Stimulated activated CD8-positive, alpha-beta memory T cell treated with anti-CD3 and anti-CD28 coated beads, Interleukin-12 subunit alpha, Interleukin-12 subunit beta, amount 100 ng/mL, for 4 hours (primary cell): ENCODE results near the gene GBX1.

ENCODE experiments used
- DNase-seq: peaks from one replicate; pipeline ENCODE4 v3.0.0-alpha.2; 2020; ENCODE audit warnings: low read depth

GBX1 gene

GRCh38 chr7:151139791-151140190 lies 27.7 kb downstream of the GBX1 start:
- DNase-seq: no peak

GRCh38 chr7:151139071-151139790 lies 28.3 kb downstream of the GBX1 start:
- DNase-seq: no peak

DNA sequence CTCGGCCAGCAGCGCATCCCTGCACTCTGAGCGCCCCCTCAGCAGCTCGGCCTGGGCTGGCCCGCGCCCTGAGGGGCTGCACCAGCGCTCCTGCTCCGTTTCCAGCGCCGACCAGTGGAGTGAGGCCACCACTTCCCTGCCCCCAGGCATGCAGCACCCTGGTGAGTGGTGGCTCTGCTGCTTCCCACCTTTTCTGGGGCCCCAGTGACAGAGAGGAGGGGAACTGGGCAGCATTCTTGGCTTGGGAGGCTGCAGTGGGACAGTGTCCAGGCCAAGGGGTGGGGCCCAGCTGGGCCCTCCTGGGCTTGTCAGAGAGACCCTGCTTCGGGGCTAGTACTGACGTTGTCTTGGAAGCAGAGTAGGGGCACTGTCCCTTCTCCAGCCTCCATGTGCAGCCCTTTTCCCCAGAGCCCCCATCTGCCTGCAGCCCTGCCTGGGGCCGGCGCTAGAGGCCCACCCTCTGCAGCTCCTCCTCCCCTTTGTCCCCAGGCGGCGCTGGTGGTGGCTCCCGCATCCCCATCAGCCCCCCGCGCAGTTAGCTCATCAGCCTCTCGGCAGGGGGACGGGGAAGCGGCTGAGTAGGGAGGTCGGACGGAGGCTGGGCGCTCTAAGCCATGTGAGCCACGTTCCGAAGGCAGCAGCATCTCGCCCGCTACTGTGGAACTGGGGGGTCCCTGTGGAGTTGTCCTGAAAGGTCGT lies 29.2 kb downstream of the GBX1 start:
- no peak for DNase-seq

DNA sequence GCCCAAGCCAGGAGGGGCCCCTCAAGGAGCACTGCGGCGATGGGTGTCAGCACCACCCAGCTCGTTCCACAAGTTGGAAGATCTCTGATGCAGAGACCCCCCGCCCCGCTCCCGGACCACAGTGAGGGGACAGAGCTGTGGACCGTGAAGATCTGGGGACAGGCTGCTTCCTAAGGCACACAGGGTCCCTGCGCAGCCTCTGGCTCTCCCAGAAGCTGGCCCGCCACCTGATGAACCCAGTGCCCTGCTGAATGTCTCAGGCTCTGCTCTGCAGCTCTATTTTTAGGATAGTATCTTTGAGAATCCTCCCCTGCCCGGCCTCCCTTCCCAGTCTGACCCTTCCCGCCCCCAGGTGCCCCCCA lies 29.7 kb downstream of the GBX1 start:
- no peak for DNase-seq

DNA sequence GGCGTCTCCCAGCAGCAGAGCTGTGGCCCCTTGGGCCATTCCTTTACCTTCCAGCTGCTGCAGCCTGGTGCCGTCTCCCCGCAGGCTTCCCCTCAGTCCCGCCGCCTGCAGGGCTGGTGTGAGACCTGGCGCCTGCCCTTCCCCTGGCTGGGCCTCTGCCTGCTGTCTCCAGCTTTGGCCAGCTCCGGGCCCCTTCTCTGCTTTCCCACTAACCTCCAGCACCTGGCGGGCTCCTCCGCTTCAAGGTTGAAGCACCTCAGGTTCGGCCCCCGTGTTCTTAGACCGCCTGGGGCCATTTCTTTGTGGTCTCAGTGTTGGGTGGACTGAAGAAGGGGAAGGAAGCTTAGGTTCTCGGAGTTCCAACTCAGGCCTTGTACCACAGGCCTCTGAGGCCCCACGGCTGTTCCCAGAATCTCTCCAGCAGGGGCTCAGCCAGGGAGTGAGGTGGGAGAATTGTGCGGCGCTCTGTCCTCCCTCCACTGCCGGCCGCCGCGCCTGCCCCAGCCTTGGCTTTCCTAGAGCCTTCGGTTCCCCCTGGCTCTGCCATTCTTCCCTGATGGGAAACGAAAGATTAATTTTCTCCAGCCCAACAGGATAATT lies 30.3 kb downstream of the GBX1 start:
- DNase-seq: no peak

DNA sequence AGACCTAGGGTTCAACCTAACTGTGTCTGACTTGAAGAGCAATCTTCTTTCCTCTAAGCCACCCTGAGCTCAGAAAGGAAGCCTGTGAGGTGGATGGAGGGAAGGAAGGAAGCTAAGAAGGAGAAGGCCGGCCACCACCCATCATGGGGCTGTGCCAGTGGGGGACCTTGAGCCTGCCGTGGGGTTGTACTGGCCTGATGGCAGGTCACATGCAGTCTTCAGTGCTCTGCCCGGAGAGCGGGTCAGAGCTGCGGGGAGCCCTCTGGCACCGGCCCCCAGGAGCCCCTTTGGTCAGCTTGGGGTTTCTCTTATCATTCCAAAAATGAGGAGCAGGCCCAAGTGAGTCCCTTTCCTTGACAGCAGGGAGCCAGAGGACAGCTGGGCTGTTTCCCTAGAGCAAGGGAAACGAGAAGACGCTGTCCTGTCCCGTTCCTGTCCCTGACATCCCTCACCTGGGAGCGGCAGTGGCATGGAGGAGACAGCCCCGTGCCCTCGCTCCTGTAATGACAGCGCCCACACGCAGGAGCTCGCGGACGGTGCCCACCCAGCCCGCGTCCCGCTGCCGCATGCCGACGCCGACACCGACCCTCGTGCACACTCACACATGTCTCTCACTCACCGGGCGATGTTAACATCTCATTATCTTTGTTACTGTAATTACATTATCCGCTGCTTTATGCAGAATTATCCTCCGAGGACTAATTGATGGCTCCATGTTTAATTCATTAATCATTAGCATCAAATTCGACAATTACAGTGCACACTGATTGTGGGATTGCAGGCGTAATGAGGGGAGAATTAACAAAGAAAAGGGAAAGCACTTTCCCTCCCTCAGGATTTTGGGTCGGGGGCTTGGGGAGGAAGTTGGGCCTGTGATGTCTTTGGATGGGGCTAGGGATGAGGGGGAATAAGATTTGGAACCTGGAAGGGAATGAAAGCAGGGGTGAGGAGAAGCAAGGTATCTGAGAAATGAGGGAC lies 31.3 kb downstream of the GBX1 start:
- no peak for DNase-seq

DNA sequence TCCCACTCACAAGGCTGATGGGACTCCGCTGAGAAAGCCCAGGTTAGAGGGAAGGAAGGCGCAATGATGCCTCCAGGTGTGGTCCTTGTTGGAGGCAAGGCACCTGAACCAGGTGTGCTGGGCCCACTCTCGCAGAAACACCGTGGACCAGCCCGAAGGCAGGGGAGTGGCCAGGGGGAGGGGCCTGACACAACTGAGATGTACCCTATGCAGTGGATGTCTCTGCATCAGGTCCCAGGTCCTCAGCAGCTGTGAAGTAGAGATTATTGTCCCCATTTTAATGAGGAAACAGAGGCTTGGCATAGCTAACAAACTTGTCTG lies 32.0 kb downstream of the GBX1 start:
- DNase-seq: no peak

DNA sequence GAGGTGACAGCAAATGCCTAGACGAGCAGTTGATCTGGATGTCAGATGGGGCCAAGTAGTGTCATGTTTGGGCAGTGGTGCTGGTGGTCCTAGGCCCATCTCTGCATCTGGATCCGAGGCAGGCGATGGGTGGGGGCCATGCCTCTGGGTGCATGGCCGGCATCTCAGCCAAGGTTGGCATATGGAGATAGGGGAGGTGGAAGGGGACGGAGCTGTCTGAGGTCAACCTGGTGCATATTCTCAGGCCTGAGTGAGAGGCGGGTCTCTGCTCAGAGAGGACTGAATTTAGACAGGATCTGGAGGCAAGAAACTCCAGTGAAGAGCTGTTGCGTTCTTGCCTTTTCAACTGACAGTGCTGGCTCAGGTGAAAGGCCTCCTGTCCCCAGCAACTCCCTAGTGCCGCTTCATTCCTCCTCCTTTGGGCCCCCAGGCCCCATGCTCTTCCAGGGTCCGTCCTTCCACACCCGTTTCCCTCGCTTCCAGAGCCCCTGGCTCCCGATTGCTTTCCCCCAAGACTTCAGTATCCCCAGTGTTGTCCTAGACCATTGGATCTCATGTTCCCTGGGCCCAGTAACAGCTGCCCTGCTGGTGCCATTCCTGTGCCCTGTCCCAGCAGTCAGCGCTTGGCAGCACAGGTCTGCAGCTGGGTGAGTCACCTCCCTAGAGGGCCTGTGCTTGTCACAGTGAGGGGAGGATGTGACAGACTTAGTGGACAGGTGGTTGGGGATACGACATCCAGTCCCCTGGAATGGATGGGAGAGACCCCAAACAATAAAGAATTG lies 32.6 kb downstream of the GBX1 start:
- no peak for DNase-seq

DNA sequence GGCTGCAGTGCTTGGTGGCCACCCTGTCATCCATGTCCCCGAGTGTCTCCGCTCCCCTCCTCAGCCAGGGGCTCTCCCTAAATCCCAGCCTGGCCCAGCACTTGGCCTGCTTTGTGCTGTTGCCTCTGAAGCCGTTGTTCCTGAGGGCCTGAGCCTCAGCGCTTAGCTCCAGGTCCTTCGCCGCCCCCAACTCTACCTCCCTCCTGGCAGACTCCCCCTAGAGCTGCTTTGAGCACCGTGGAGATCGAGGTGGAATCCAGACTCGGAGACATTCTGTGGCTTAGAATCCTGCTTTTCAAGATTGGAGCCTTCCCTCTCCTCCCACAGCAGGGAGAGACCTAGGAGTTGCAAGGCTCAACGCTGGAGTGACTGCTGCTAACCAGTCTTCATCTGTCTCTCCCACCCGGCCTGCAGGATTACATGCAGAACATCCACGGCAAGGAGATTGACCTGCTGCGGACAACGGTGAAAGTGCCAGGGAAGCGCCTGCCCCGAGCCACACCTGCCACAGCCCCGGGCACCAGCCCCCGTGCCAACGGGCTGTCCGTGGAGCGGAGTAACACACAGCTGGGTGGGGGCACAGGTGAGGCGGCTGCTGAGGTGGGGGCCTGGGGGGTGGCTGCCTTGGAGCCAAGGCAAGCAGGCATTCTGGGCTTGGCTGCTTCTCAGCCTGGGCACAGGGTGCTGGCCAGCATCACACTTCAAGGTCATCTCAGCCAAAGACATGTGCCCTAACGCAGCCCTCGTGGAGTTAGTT lies 33.3 kb downstream of the GBX1 start:
- DNase-seq: no peak

- DNase-seq: no peak
Observed at GRCh38 chr7:151133266-151133985, 34.1 kb downstream of the GBX1 start.

DNA sequence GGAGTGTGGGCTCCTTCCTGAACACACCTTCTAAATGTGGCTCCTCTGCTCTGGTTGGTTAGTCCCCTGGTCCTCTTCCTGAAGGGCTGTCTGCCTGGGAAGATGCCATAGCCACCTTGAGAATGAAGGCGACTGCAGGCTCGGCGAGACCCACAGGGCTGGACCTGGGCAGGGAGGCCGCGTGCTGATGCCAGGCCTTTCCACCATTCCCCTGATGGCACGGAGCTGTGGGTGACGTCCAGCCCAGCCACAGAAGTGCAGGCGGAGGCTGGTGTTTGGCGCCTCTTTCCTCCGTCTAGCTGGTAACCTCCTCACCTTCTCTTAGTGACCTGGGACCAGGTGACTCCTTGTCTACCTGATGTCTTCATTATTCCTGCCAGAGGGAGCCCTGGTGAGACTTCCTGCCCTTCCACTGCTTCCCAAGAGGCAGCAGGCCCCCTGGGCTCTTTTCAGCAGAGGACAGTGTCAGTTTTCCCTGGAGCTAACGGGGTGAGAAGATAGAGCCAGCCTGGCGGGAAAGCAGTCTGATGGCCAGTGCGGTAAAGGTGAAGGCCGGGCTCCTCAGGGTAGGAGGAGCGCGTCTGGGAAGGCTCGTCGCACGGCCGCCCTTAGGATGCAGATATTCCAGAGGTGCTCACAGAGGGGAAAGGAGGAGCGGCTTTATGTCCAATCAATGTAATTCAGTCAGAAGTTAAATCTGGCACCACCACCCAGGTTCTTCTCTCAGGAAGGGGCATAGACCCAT lies 34.9 kb downstream of the GBX1 start:
- no peak for DNase-seq

DNA sequence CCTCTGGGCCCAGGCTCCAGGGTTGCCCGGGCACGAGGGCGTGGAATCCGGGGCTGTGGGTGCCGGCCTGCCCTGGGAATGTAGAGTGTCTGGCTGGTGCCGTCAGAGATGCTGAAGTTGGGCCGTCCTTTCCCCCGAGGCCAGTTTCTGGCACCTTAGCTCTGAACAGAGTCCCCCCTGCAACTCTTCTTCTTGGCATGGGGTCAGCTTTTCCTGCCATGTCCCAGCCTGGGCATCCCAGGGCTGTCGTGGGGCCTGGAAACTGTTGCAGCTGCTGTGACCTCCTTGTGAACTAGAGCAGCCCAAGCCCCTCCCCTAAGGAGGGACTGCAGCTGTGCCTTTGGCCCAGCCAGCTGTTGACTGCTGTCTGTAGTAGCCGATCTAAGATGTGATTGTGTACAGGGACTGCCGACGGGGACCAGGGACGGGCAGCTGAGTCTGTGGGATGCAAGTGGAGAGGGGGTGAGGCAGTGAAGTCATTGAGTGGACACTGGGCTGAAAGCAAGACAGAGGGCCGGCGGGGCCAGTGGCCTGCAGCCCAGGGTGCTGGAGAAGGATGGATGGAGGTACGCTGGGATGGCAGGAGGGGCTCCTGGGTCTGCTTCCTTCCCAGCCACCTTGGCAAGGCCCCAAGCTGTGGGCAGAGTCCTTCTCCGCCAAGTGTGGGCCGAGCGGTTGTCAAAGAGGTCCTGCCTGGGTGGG lies 35.8 kb downstream of the GBX1 start:
- no peak for DNase-seq

- DNase-seq: no peak
Observed at GRCh38 chr7:151131224-151131591, 36.3 kb downstream of the GBX1 start.

GRCh38 chr7:151130741-151131157 lies 36.7 kb downstream of the GBX1 start:
- no peak for DNase-seq

GRCh38 chr7:151129960-151130591 lies 37.4 kb downstream of the GBX1 start:
- no peak for DNase-seq

DNA sequence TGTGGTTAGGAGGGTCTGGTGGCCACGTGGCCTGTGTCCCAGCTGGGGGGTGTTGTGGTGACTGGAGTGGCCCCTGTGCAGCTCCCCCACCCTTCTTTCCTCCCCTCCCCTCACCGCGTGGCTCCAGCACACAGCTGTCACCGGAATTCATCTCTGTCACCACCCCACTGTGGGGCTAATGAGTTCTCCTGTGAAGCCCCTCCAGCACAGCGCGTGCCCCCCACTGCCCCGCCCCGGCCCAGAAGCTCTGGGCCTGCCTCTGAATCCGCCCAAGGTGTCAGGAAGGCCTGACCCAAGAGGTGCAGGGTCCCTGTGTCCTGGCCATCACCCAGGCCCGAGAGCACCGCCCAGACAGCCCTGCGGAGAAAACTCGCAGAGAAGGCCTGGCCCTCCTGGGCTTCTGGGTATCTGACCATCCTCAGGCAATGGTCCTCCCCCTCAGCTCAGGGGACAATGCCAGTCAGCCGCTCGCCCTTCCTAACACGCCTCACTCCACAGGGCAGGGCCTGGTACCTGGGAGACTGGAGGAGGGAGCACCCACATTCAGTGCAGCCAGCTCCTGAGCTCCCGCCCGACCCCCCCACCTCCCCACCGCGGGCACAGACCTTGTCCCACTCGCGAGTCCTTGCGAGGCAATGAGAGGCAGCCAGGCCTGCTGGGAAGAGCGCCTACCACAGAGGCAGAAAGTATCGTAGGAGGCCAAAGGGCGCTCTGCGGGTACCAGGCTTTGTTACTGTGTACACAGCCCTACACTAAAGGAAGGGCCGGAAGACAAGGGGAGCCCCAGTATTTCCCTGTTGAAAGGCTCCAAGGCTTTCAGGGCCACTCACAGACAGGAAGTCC lies 38.2 kb downstream of the GBX1 start:
- DNase-seq: no peak

GRCh38 chr7:151128716-151129115 lies 38.8 kb downstream of the GBX1 start:
- DNase-seq: no peak

DNA sequence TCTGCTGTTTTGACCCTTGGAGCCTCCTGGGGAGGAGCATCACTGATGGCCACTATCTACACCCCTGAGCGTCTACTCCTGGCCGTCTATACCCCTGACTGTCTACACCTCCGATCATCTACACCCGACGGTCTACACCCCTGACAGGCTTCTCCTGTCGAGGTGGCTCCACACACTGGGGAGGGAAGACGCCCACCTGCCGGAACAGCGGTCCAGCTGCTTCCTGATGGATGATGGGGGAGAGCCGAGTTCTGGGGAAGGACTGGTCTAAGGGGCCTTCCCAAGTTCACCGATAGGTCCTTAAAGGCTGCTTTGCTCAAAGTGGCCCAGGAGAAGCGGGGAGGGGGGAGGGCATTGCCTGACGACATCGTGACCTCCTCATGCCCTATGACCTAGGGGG lies 39.4 kb downstream of the GBX1 start:
- DNase-seq: no peak
